H1 (cell line): ENCODE measurements around the gene MBOAT2. TPM values are rescaled to one million over a fixed set of nuclear protein-coding genes. Genes with fewer than 3 reads are reported as not detected.

Source experiments
- CTCF ChIA-PET: fragments of 300-600 bp; sonication (Branson Sonifier 250); formaldehyde crosslinking; loops from one replicate; lab custom pipeline; 2021; ENCODE audit not compliant: partially characterized antibody; lab: Charles Lee
- POLR2A ChIA-PET: fragments of 300-600 bp; sonication (Branson Sonifier 250); formaldehyde crosslinking; loops from one replicate; lab custom pipeline; 2021; ENCODE audit warnings: inconsistent platforms; ENCODE audit not compliant: partially characterized antibody; lab: Charles Lee
- DNase-seq, 2 experiments: peaks; one replicate each; pipeline versions ENCODE4 v3.0.0 to v3.0.0-alpha.2; 2010 to 2022; ENCODE audit warnings: low spot score in 2 of 2, low read depth in 1 of 2, mixed read lengths in 1 of 2
- FAIRE-seq: peaks from 2 replicates; lab custom pipeline; 2011; peaks lifted over from hg19 to GRCh38; lab: Jason Lieb, UNC
- H2AFZ ChIP-seq: 2 replicates; pipeline ENCODE4 v1.8.1; 2012; ENCODE audit warnings: low read length, inconsistent platforms
- H2AK5ac ChIP-seq: 2 replicates; pipeline ENCODE4 v1.6.1; 2013; ENCODE audit warnings: low read depth, low read length
- H2BK120ac ChIP-seq: replicated peaks from 2 replicates; pipeline ENCODE3; 2013; ENCODE audit warnings: low read depth, low read length, inconsistent platforms
- H2BK12ac ChIP-seq: 2 replicates; pipeline ENCODE4 v1.6.1; 2013; ENCODE audit warnings: low read depth, low read length
- H2BK15ac ChIP-seq: 2 replicates; pipeline ENCODE4 v1.6.1; 2013; ENCODE audit warnings: low read length
- H2BK20ac ChIP-seq: 2 replicates; pipeline ENCODE4 v1.6.1; 2013; ENCODE audit warnings: low read length
- H2BK5ac ChIP-seq: 2 replicates; pipeline ENCODE4 v1.6.1; 2013; ENCODE audit warnings: low read depth, low read length
- H3K14ac ChIP-seq: 2 replicates; pipeline ENCODE4 v1.6.1; 2013; ENCODE audit warnings: inconsistent platforms; ENCODE audit not compliant: insufficient read length
- H3K18ac ChIP-seq: 2 replicates; pipeline ENCODE4 v1.6.1; 2013; ENCODE audit warnings: low read length; ENCODE audit errors: extremely low read depth
- H3K23ac ChIP-seq: 2 replicates; pipeline ENCODE4 v1.6.1; 2013; ENCODE audit warnings: inconsistent platforms; ENCODE audit not compliant: insufficient read length
- H3K23me2 ChIP-seq: 2 replicates; pipeline ENCODE4 v1.6.1; 2013; ENCODE audit warnings: low read depth, low read length
- H3K27ac ChIP-seq: 2 replicates; pipeline ENCODE4 v1.6.1; 2011; ENCODE audit warnings: low read depth, low read length, inconsistent platforms
- H3K27me3 ChIP-seq, 4 experiments: replicated peaks in 1 of 4; 1 replicate in 1 of 4; 2 replicates in 3 of 4; pipeline versions ENCODE4 v1.6.1 to v1.8.1; 2011 to 2013; ENCODE audit warnings: low read length in 3 of 4, mild to moderate bottlenecking in 3 of 4, inconsistent platforms in 2 of 4, mixed read lengths in 2 of 4, moderate library complexity in 1 of 4; ENCODE audit not compliant: control insufficient read depth in 3 of 4, insufficient read depth in 3 of 4; ENCODE audit errors: extremely low read depth in 1 of 4
- H3K36me3 ChIP-seq, 4 experiments: 2 replicates each; pipeline versions ENCODE4 v1.6.1 to v1.8.1; 2011 to 2013; ENCODE audit warnings: mild to moderate bottlenecking in 4 of 4, low read length in 3 of 4, moderate library complexity in 2 of 4, control low read depth in 1 of 4, inconsistent platforms in 1 of 4; ENCODE audit not compliant: insufficient read depth in 4 of 4, control insufficient read depth in 2 of 4
- H3K4ac ChIP-seq: replicated peaks from 2 replicates; pipeline ENCODE3; 2013; ENCODE audit warnings: low read length, low read depth, mixed read lengths, inconsistent platforms; ENCODE audit not compliant: insufficient read length
- H3K4me1 ChIP-seq, 4 experiments: replicated peaks in 1 of 4; 1 replicate in 1 of 4; 2 replicates in 3 of 4; pipeline versions ENCODE4 v1.6.1 to v1.8.1; 2011 to 2013; ENCODE audit warnings: low read length in 3 of 4, inconsistent platforms in 2 of 4, mixed read lengths in 1 of 4; ENCODE audit not compliant: insufficient read depth in 4 of 4, control insufficient read depth in 3 of 4
- H3K4me2 ChIP-seq, 2 experiments: 2 replicates each; pipeline versions ENCODE4 v1.6.1 to v1.8.1; 2011 to 2013; ENCODE audit warnings: low read depth in 2 of 2, low read length in 2 of 2, control low read depth in 1 of 2, inconsistent platforms in 1 of 2, mild to moderate bottlenecking in 1 of 2; ENCODE audit not compliant: insufficient read depth in 1 of 2
- H3K4me3 ChIP-seq, 4 experiments: fragments of 200-600, 300-600 bp in 1 of 4; sonication (generic), shearing (Covaris generic), sonication (Bioruptor Twin) in 1 of 4; 2 replicates each; pipeline versions ENCODE4 v1.5.1 to v1.8.1; 2011 to 2016; ENCODE audit warnings: low read length in 4 of 4, low read depth in 3 of 4, control low read depth in 2 of 4, inconsistent platforms in 2 of 4, mild to moderate bottlenecking in 2 of 4, mixed read lengths in 1 of 4, moderate library complexity in 1 of 4; ENCODE audit not compliant: insufficient read depth in 2 of 4; ENCODE audit errors: extremely low read depth in 1 of 4
- H3K56ac ChIP-seq: replicated peaks from 2 replicates; pipeline ENCODE3; 2013; ENCODE audit warnings: low read depth, mild to moderate bottlenecking, mixed read lengths, low read length, inconsistent platforms; ENCODE audit not compliant: insufficient read length
- H3K79me1 ChIP-seq: 2 replicates; pipeline ENCODE4 v1.6.1; 2013; ENCODE audit warnings: low read depth, low read length, control low read depth
- H3K79me2 ChIP-seq, 2 experiments: 2 replicates each; pipeline versions ENCODE4 v1.6.1 to v1.8.1; 2012 to 2013; ENCODE audit warnings: low read length in 2 of 2, mild to moderate bottlenecking in 2 of 2, inconsistent platforms in 1 of 2; ENCODE audit not compliant: insufficient read depth in 2 of 2, control insufficient read depth in 1 of 2
- H3K9ac ChIP-seq, 4 experiments: replicated peaks in 1 of 4; 1 replicate in 1 of 4; 2 replicates in 3 of 4; pipeline versions ENCODE4 v1.6.1 to v1.8.1; 2011 to 2013; ENCODE audit warnings: low read depth in 3 of 4, low read length in 3 of 4, control low read depth in 2 of 4, mild to moderate bottlenecking in 2 of 4, moderate library complexity in 2 of 4, inconsistent platforms in 1 of 4; ENCODE audit errors: extremely low read depth in 1 of 4
- H3K9me3 ChIP-seq, 2 experiments: 2 replicates each; pipeline versions ENCODE4 v1.6.1 to v1.8.1; 2012 to 2013; ENCODE audit warnings: mild to moderate bottlenecking in 2 of 2, moderate library complexity in 2 of 2, control low read depth in 1 of 2, inconsistent platforms in 1 of 2, low read depth in 1 of 2, low read length in 1 of 2, mixed read lengths in 1 of 2; ENCODE audit not compliant: insufficient read depth in 2 of 2
- H4K20me1 ChIP-seq, 2 experiments: replicated peaks in 1 of 2; 2 replicates each; pipeline versions ENCODE3 to v1.8.1; 2011 to 2013; ENCODE audit warnings: inconsistent platforms in 2 of 2, low read length in 2 of 2, mild to moderate bottlenecking in 1 of 2; ENCODE audit not compliant: insufficient read depth in 2 of 2, control insufficient read depth in 1 of 2
- H4K5ac ChIP-seq: 2 replicates; pipeline ENCODE4 v1.6.1; 2013; ENCODE audit warnings: low read length, low read depth, mixed read lengths, inconsistent platforms; ENCODE audit not compliant: insufficient read length
- H4K8ac ChIP-seq: 2 replicates; pipeline ENCODE4 v1.8.0; 2013; ENCODE audit warnings: mild to moderate bottlenecking, moderate library complexity, low read length, inconsistent platforms; ENCODE audit not compliant: insufficient read depth; ENCODE audit errors: extremely low read depth
- H4K91ac ChIP-seq: replicated peaks from 2 replicates; pipeline ENCODE3; 2013; ENCODE audit warnings: low read length, mixed read lengths, inconsistent platforms; ENCODE audit not compliant: insufficient read length
- HDAC2 ChIP-seq, 2 experiments: fragments of 300-600 bp in 1 of 2; sonication (generic) in 1 of 2; IDR thresholded peaks; 2 replicates each; pipeline ENCODE4 v1.6.1; 2011 to 2012; ENCODE audit warnings: low read depth in 2 of 2, low read length in 2 of 2, mild to moderate bottlenecking in 2 of 2, moderate library complexity in 2 of 2, borderline replicate concordance in 1 of 2, inconsistent platforms in 1 of 2
- JUND ChIP-seq: IDR thresholded peaks from 2 replicates; pipeline ENCODE4 v1.6.1; 2011; ENCODE audit warnings: mild to moderate bottlenecking, improper control_type of control experiment, low read length
- KDM1A ChIP-seq: fragments of 200-600, 300-600 bp; sonication (generic); IDR thresholded peaks from 2 replicates; pipeline ENCODE4 v1.7.1; 2016; ENCODE audit warnings: mild to moderate bottlenecking, low read length, borderline replicate concordance
- TAF7 ChIP-seq: optimal IDR thresholded peaks from 2 replicates; pipeline ENCODE3; 2011; ENCODE audit warnings: low read depth, mild to moderate bottlenecking, inconsistent platforms, low read length, moderate library complexity, borderline replicate concordance
- TBP ChIP-seq: IDR thresholded peaks from 2 replicates; pipeline ENCODE4 v1.6.1; 2011; ENCODE audit warnings: low read depth, low read length, improper control_type of control experiment
- WGBS, 2 experiments: shearing (Covaris generic) in 1 of 2; methylation state at CpG; one replicate each; pipeline versions ENCODE4 v1.1.6 to v1.1.7; 2013 to 2015; ENCODE audit warnings: low lambda C conversion rate in 2 of 2, mixed read lengths in 2 of 2, inconsistent platforms in 1 of 2, low coverage in 1 of 2, missing lambda C conversion rate in 1 of 2; ENCODE audit not compliant: insufficient replicate concordance in 2 of 2, insufficient coverage in 1 of 2, insufficient read length in 1 of 2; ENCODE audit errors: extremely low coverage in 1 of 2, missing lambda C conversion rate in 1 of 2; 5-methylcytosine and 5-hydroxymethylcytosine counted together
- polyA plus RNA-seq, 7 experiments: library from polyadenylated mRNA; depleted of rRNA in 3 of 7; stranded (reverse) in 5 of 7; unstranded in 2 of 7; fragments of >200 nt in 5 of 7; fragments of 200-250 nt in 2 of 7; gene quantifications; 1 replicate in 5 of 7; 2 replicates in 1 of 7; 4 replicates in 1 of 7; pipeline versions ENCODE4 v1.2.1 to v1.2.3, GENCODE V29; 2011 to 2013; ENCODE audit warnings: missing spikeins in 2 of 7, mixed read lengths in 2 of 7
- total RNA-seq: library from RNA; stranded (reverse); fragmentation: NEBNext Ultra II Directional; extraction: Animal tissue kit (Norgen Biotek cat#: 25700); gene quantifications from 2 replicates; pipeline ENCODE4 v1.2.1, GENCODE V29; 2021

The MBOAT2 gene
- total and polyA plus RNA-seq, 2 of the 8 experiments (the other 6 are each of a cell fraction or from before 2014, with no cell fraction given): 11.2 to 23.4 TPM

DNA sequence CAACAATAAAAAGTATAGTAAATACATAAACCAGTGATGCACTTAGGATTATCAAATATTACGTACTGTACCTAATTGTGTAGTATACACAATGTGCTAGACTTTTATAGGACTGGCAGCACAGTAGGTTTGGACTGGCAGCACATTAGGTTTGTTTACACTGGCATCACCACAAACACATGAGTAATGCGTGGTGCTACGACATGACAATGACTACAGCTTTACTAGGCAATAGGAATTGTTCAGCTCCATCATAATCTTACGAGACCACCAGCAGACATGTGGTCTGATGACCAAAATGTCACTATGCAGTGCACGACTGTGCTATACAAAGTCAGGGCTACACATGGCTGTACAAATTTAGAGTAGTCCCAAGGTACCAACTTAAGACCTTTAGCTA, 2.3 kb downstream of the MBOAT2 start:
- peaks cover 2 to 8% of the 10 kb centered on the region in 2 experiments for H4K20me1 ChIP-seq
- no peak overlapping the region for H2BK12ac ChIP-seq
- no peak overlapping the region for H3K56ac ChIP-seq
- no peak overlapping the region; a peak in 1 of 4 replicates for H3K4me2 ChIP-seq
- no peaks in the 10 kb centered on the region for H3K36me3 ChIP-seq
- ChIA-PET CTCF (interaction anchor here (0.8 to 1.9 kb wide), 2 partner anchors 10 to 14 kb away, joined by 3 to 6 read pairs; no protein-coding TSS in a partner anchor), POLR2A (interaction anchor here (0.7 to 1.7 kb wide), 3 partner anchors 9 to 933 kb away, joined by 3 to 4 read pairs (median 4); no protein-coding TSS in a partner anchor)
- H3K79me2 ChIP-seq: peaks cover 6 to 53% of the 10 kb centered on the region in 2 experiments
- H3K4ac ChIP-seq: no peak overlapping the region
- no peak overlapping the region for H4K91ac ChIP-seq
- no peak overlapping the region for H2BK15ac ChIP-seq
- no peak overlapping the region for H3K23ac ChIP-seq
- WGBS, 2 experiments: 89% methylated on average over 5 of the region's 5 CpGs; no CpG with 5 or more reads in 1 of the 2 experiments
- H2BK20ac ChIP-seq: no peak overlapping the region
- no peaks in the 10 kb centered on the region for H3K9me3 ChIP-seq
- FAIRE-seq: no peak
- peaks cover 3 to 10% (median 4%) of the 10 kb centered on the region in 4 experiments for H3K4me1 ChIP-seq
- H2BK5ac ChIP-seq: no peak overlapping the region
- H2AK5ac ChIP-seq: no peak overlapping the region
- H2BK120ac ChIP-seq: no peak overlapping the region
- H3K79me1 ChIP-seq: peaks cover 2% of the 10 kb centered on the region; the same call in 1 of the 2 replicates
- H3K9ac ChIP-seq: no peak overlapping the region
- peaks cover 5% of the 10 kb centered on the region for H3K23me2 ChIP-seq
- H3K27ac ChIP-seq: no peak overlapping the region
- no peak overlapping the region for H4K8ac ChIP-seq
- no peaks in the 10 kb centered on the region for H3K27me3 ChIP-seq
- no peak overlapping the region for H4K5ac ChIP-seq
- no peak for TF ChIP-seq KDM1A
- TF ChIP-seq HDAC2 (IDR thresholded peaks at IDR 0.05; ENCODE audit: borderline replicate concordance in 1 of 2, low read depth in 2 of 2, low read length in 2 of 2): no peak
- no peak for TF ChIP-seq TAF7
- no peak for TF ChIP-seq JUND
- no peak for TF ChIP-seq TBP
- no peak for DNase-seq
- no peak overlapping the region for H3K18ac ChIP-seq
- no peak overlapping the region for H2AFZ ChIP-seq
- no peak overlapping the region for H3K4me3 ChIP-seq
- H3K14ac ChIP-seq: no peak overlapping the region
